NT2/D1 (cell line): ENCODE measurements around the gene KRTAP10-3.

Experiments
- YY1 ChIP-seq: IDR thresholded peaks from 2 replicates; pipeline ENCODE4 v1.6.1; 2011; ENCODE audit not compliant: insufficient read length, insufficient read depth
- ZNF274 ChIP-seq: IDR thresholded peaks from 2 replicates; pipeline ENCODE4 v1.6.1; 2011; ENCODE audit warnings: mild to moderate bottlenecking, low read depth, low read length

- no peak for TF ChIP-seq ZNF274
- TF ChIP-seq YY1 = no peak
Measured at GRCh38 chr21:44526096-44526997, 32.2 kb downstream of the KRTAP10-3 start.
